ENCODE results near the gene NRXN3. TPM values are rescaled to one million over a fixed set of nuclear protein-coding genes. Genes with fewer than 3 reads are reported as not detected.

NRXN3 gene
- total RNA-seq, 1 experiment from 2014 or later, result not detected

DNA sequence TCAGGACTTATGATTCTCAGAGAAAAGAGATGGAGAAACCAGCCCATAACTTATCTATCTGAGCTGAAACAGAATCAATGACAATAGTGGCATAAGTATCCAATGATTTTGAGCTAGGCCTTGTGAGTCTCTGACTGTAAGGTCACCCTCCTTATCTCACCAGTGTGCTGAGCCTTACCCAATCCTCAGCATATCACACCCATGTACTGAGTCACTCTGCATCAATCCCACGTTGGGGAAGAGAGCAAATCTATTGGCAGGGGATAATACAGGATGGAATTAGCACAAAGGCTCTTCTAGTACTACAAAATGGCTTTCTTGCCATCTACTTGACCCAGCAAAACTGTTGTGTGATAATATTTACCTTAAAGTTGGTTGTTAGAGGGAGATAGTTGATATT, 997.8 kb downstream of the NRXN3 start:
- Histone ChIP-seq H3K36me3 (ENCODE audit: control insufficient read depth in 1 of 2, insufficient read depth in 2 of 2, low read length in 2 of 2) (no peaks in the 10 kb centered on the region), H3K9me3 (ENCODE audit: control insufficient read depth in 1 of 2, insufficient read depth in 1 of 2, low read depth in 1 of 2, low read length in 2 of 2) (peaks cover 0 to 31% of the 10 kb centered on the region in 2 experiments; a peak in 2 of 4 replicates), H3K4me3 (replicated peaks in 1 of 2; ENCODE audit: low read depth in 1 of 2, low read length in 2 of 2) (no peak overlapping the region), H3K9me2 (ENCODE audit: insufficient read depth) (no peaks in the 10 kb centered on the region), H3K4me2 (ENCODE audit: low read length) (no peak overlapping the region), H3K27ac (ENCODE audit: low read depth, low read length) (no peak overlapping the region), H3K9ac (ENCODE audit: low read length) (no peak overlapping the region), H3K27me3 (ENCODE audit: insufficient read depth, low read length) (no peaks in the 10 kb centered on the region), H3K79me2 (ENCODE audit: insufficient read depth, low read length) (no peaks in the 10 kb centered on the region), H2AFZ (ENCODE audit: low read depth, low read length, poor library complexity, severe bottlenecking) (no peak overlapping the region), H3K4me1 (ENCODE audit: control insufficient read depth in 1 of 2, insufficient read depth in 2 of 2, low read length in 2 of 2) (no peaks in the 10 kb centered on the region), H4K20me1 (ENCODE audit: insufficient read depth) (no peaks in the 10 kb centered on the region)
- intact Hi-C loops (cut with micrococcal nuclease), result no loop called here
- DNase-seq (ENCODE audit: low read depth, low spot score) (no peak), ATAC-seq (no peak)
- TF ChIP-seq CBX3 (IDR thresholded peaks at IDR 0.05; ENCODE audit: low read depth), result no peak
- TF ChIP-seq, protein P1, sequence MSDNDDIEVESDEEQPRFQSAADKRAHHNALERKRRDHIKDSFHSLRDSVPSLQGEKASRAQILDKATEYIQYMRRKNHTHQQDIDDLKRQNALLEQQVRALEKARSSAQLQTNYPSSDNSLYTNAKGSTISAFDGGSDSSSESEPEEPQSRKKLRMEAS (IDR thresholded peaks at IDR 0.05), result no peak
- no peak for TF ChIP-seq JUND (IDR thresholded peaks at IDR 0.05)
- no peak for TF ChIP-seq SRF (IDR thresholded peaks at IDR 0.05; ENCODE audit: low read depth)
- no peak for TF ChIP-seq POLR2AphosphoS5 (IDR thresholded peaks at IDR 0.05; ENCODE audit: low read depth, low read length)
- BruUV-seq (replicated peaks), result no TSS peak
- CTCF ChIA-PET, result no interaction called here
- RAD21 ChIA-PET (ENCODE audit: low non-redundant PET in 1 of 2, low total read pairs in 2 of 2, uncharacterized antibody in 2 of 2, unreplicated experiment in 2 of 2), result no interaction called here
- POLR2A ChIA-PET, result no interaction called here

DNA sequence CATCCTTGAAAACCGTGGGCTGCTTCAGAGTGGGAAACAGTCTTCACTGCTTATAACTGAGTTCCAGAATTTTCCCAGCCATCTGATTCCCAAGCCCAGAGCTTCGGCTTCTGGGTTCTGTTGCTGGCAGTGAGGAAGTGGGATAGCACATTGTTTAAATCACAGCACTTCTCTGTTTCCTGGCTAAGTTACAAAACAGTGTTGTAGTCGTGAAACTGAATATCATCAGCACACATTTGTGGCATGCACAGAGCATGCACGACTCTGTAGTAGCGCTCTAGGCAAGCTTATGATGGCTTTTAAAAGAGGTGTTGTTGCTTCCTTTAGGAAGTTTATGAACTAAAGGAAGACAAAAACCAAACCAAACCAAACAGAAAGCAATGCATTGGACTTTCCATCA, 1005.5 kb downstream of the NRXN3 start:
- ChIA-PET RAD21 (ENCODE audit: low non-redundant PET in 1 of 2, low total read pairs in 2 of 2, uncharacterized antibody in 2 of 2, unreplicated experiment in 2 of 2) (no interaction called here), POLR2A (no interaction called here), CTCF (no interaction called here)
- H3K4me3 ChIP-seq (replicated peaks in 1 of 2; ENCODE audit: low read depth in 1 of 2, low read length in 2 of 2), result no peak overlapping the region
- no peaks in the 10 kb centered on the region for H4K20me1 ChIP-seq (ENCODE audit: insufficient read depth)
- TF ChIP-seq SRF (IDR thresholded peaks at IDR 0.05; ENCODE audit: low read depth) (no peak), POLR2AphosphoS5 (IDR thresholded peaks at IDR 0.05; ENCODE audit: low read depth, low read length) (no peak), TCF7L2 (IDR thresholded peaks at IDR 0.05; ENCODE audit: borderline replicate concordance, extremely low read depth, insufficient read depth, insufficient read length) (no peak), ZNF274 (IDR thresholded peaks at IDR 0.05; ENCODE audit: low read depth, low read length) (no peak), EGR1 (IDR thresholded peaks at IDR 0.05; ENCODE audit: low read depth) (no peak), YY1 (IDR thresholded peaks at IDR 0.05; ENCODE audit: extremely low read depth, insufficient replicate concordance, low read depth, low read length) (no peak), EZH2phosphoT487 (IDR thresholded peaks at IDR 0.05; ENCODE audit: borderline replicate concordance) (no peak), FOSL1 (IDR thresholded peaks at IDR 0.05; ENCODE audit: low read depth) (no peak), SP1 (IDR thresholded peaks at IDR 0.05; ENCODE audit: low read depth) (no peak), JUND (IDR thresholded peaks at IDR 0.05) (no peak)
- TF ChIP-seq, protein P1 (IDR thresholded peaks at IDR 0.05), result no peak
- TF ChIP-seq, protein P2, sequence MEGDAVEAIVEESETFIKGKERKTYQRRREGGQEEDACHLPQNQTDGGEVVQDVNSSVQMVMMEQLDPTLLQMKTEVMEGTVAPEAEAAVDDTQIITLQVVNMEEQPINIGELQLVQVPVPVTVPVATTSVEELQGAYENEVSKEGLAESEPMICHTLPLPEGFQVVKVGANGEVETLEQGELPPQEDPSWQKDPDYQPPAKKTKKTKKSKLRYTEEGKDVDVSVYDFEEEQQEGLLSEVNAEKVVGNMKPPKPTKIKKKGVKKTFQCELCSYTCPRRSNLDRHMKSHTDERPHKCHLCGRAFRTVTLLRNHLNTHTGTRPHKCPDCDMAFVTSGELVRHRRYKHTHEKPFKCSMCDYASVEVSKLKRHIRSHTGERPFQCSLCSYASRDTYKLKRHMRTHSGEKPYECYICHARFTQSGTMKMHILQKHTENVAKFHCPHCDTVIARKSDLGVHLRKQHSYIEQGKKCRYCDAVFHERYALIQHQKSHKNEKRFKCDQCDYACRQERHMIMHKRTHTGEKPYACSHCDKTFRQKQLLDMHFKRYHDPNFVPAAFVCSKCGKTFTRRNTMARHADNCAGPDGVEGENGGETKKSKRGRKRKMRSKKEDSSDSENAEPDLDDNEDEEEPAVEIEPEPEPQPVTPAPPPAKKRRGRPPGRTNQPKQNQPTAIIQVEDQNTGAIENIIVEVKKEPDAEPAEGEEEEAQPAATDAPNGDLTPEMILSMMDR (IDR thresholded peaks at IDR 0.05 in 2 of 3, conservative IDR thresholded peaks at IDR 0.05 in 1 of 3; ENCODE audit: borderline replicate concordance in 1 of 3, insufficient read depth in 1 of 3, low read depth in 2 of 3, low read length in 2 of 3), result no peak
- TF ChIP-seq, protein P3, sequence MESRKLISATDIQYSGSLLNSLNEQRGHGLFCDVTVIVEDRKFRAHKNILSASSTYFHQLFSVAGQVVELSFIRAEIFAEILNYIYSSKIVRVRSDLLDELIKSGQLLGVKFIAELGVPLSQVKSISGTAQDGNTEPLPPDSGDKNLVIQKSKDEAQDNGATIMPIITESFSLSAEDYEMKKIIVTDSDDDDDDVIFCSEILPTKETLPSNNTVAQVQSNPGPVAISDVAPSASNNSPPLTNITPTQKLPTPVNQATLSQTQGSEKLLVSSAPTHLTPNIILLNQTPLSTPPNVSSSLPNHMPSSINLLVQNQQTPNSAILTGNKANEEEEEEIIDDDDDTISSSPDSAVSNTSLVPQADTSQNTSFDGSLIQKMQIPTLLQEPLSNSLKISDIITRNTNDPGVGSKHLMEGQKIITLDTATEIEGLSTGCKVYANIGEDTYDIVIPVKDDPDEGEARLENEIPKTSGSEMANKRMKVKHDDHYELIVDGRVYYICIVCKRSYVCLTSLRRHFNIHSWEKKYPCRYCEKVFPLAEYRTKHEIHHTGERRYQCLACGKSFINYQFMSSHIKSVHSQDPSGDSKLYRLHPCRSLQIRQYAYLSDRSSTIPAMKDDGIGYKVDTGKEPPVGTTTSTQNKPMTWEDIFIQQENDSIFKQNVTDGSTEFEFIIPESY (IDR thresholded peaks at IDR 0.05; ENCODE audit: extremely low read depth, insufficient replicate concordance, low read length), result no peak
- TF ChIP-seq, protein P4, sequence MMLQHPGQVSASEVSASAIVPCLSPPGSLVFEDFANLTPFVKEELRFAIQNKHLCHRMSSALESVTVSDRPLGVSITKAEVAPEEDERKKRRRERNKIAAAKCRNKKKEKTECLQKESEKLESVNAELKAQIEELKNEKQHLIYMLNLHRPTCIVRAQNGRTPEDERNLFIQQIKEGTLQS (IDR thresholded peaks at IDR 0.05), result no peak
- no peak overlapping the region for H3K9ac ChIP-seq (ENCODE audit: low read length)
- no peak for ATAC-seq
- no peaks in the 10 kb centered on the region for H3K4me1 ChIP-seq (ENCODE audit: control insufficient read depth in 1 of 2, insufficient read depth in 2 of 2, low read length in 2 of 2)
- no peak overlapping the region for H2AFZ ChIP-seq (ENCODE audit: low read depth, low read length, poor library complexity, severe bottlenecking)
- DNase-seq (ENCODE audit: low read depth, low spot score), result no peak
- no peak overlapping the region for H3K4me2 ChIP-seq (ENCODE audit: low read length)
- intact Hi-C loops (cut with micrococcal nuclease), result no loop called here
- no peaks in the 10 kb centered on the region for H3K79me2 ChIP-seq (ENCODE audit: insufficient read depth, low read length)
- H3K9me3 ChIP-seq (ENCODE audit: control insufficient read depth in 1 of 2, insufficient read depth in 1 of 2, low read depth in 1 of 2, low read length in 2 of 2), result peaks cover 4 to 12% of the 10 kb centered on the region in 2 experiments; a peak in 2 of 4 replicates
- no peaks in the 10 kb centered on the region for H3K27me3 ChIP-seq (ENCODE audit: insufficient read depth, low read length)
- H3K27ac ChIP-seq (ENCODE audit: low read depth, low read length), result no peak overlapping the region
- H3K36me3 ChIP-seq (ENCODE audit: control insufficient read depth in 1 of 2, insufficient read depth in 2 of 2, low read length in 2 of 2), result no peaks in the 10 kb centered on the region
- no peaks in the 10 kb centered on the region for H3K9me2 ChIP-seq (ENCODE audit: insufficient read depth)
- BruUV-seq (replicated peaks), result no TSS peak

All from HCT116 (cell line).